Central memory CD4-positive, alpha-beta T cell (primary cell): ENCODE measurements around the gene SOS2.

Source experiments
- DNase-seq: peaks from one replicate; pipeline ENCODE4 v3.0.0; 2022

The SOS2 gene

DNA sequence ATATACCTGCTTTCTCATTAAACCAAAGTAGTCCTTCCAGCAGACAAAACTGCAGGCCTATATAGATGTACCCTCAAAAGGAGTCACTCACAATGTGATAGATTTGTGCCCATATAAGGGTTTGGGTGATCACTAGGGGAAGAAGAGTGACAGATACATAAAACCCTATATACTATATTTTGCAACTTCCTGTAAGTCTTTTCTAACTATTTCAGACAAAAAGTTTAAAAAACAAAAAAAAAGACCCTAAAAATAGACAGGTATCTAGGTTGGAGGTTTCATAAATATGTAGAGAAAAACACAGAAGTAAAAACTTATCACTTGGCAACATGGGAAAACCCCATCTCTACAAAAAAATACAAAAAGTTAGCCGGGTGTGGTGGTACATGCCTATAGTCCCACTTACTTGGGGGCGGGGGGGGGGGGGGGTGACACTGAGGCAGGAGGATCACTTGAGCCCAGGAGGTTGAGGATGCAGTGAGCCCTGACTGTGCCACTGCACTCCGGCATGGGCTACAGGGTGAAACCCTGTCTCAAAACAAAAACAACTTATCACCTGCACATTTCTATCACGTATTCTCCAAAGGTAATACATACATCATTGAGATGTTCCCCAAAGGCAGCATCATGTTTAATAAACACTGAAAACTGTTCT, 117.9 kb downstream of the SOS2 start:
- no peak for DNase-seq

DNA sequence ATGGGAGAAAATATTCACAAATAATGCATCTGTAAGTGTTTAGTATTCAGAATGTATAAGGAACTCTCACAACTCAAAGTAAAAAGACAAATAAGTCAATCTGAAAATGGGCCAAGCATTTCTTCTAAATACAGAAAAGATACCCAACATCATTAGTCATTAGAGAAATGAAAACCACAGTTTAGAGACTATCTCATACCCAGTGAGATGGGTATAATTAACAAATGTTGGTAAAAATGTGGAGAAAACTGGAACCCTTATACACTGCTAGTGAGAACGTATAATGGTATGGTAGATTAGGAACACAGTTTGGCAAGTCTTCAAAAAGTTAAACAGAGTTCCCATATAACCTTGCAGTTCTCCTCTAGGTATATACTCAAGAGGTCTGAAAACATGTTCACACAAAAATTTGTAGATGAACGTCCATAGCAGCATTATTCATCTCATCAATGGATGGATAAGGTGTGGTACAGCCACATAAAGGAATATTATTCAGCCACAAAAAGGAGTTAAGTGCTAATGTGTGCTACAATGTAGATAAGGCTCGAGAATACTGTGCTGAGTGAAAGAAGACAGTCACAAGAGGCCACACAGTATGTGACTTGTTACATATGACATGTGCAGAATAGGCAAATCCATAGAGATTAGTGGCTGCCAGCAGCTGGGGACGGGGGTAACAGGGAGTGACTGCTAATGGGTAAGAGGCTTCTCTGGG, 120.9 kb downstream of the SOS2 start:
- no peak for DNase-seq

DNA sequence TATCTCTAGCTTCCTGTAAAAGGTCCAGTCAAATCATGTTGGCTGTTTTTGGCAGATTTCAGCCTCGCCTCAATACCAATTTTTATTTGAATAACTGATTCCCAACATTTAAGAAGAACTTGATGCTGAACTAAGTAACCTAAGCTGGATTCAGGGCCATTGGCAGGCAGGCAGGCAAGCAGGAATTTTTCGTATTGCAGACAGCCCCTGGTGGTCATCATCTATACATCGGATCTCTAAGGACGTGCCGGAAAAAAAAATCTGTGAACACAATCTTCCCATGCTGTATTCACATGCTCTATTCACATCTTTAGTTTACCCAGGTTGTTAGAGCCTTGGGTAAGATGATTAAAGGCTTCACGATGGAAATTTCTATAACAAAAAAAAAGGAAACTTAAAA, 122.0 kb downstream of the SOS2 start:
- DNase-seq: no peak

DNA sequence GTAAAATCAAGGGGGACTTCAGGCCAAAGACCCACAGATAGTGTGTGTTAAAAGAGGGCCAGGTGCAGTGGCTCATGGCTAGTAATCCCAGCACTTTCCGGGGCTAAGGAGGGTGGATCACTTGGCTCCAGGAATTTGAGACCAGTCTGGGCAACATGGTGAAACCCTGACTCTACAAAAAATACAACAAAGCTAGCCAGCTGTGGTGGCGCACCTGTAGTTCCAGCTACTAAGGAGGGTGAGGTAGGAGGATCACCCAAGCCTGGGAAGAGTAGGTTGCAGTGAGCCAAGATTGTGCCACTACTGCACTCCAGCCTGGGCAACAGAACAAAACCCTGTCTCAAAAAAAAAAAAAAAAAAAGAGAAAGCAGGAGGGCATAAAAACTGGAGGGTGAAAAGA, 123.5 kb downstream of the SOS2 start:
- DNase-seq: no peak

DNA sequence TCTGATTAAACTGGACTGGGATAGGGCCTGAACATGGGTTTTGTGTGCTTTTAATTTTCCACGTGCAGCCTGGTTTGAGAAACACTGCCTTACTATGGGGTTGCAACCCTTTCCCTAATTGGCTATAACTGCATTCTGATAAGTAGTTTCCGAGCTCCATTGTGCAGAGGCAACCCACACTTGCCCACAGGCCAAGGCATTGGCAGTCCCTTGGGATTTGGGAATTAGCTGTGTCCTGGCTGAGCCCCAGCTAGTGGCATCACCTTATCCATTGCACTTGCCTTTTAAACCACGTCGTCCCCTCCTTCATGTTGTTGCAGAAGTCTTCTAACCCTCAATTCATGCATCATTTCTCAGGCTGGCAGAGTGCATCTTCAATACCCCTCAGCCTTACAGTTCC, 125.2 kb downstream of the SOS2 start:
- no peak for DNase-seq

DNA sequence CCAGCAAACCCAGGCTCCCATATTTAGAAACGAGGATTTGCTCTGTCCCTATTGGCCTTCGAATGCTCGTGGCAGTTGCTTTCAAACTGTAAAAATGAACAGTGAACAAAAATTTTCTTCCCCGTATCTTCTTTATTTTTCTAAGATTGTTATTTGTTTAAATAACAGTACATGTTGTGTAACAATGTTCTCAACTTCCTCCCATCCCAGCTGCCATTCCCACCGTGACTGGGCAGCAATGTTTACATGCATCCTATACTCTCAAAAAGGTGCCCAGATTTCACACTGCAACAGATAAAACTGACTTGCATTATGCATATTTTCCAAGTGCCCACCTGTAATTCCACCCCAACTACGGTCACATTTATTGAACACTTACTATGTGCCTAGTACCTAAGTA, 127.8 kb downstream of the SOS2 start:
- DNase-seq: no peak

DNA sequence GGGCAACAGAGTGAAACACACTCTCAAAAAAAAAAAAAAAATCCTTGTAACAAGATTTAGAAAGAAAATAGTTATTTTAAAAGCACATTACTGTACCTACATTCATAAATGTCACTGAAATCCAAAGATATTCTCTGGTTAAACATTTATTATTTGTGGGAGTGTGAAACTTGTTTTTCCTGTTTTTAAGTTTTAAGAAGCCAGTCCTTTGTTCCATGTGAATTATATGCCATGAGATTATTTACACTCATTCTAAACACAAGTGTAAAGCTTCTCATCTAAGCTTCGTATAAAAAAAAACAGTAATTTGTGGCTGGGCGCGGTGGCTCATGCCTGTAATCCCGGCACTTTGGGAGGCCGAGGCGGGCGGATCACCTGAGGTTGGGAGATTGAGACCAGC, 130.0 kb downstream of the SOS2 start:
- DNase-seq: no peak

DNA sequence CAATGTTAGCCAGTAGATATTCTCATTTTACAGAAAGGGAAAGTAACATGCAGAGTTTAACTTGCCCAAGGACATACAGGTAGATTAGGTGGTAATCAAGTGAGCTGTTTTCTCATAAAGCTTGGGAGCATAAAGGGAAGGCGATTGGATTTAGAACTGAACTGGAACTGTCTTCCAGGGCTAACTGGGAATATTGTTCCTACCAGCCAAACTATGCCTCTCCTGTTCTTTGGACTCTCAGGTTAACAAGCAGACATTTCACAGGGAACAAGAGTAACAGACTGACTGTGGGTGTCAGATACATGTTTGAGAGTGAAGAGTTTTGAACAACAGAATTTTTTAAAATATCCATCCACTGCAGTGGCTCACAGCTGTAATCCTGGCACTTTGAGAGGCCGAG, 130.6 kb downstream of the SOS2 start:
- no peak for DNase-seq

DNA sequence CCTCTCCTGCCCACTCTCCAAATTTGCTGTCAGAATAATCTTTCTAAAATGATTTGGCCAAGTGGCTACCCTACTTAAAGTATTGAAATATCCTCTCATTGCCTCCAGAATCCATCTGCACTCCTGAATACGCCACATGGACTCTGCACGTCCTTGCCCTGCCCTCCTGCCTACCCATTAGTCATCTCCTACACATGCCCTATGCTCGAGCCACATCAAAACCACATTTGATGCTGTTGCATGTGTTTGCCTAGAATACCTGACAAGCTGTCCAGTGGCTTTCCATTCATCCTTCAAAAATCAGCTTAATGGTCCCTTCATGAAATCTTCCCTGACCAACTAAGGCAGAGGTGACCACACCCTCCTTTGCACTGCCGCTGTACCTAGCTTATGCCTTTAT, 132.0 kb downstream of the SOS2 start:
- no peak for DNase-seq

DNA sequence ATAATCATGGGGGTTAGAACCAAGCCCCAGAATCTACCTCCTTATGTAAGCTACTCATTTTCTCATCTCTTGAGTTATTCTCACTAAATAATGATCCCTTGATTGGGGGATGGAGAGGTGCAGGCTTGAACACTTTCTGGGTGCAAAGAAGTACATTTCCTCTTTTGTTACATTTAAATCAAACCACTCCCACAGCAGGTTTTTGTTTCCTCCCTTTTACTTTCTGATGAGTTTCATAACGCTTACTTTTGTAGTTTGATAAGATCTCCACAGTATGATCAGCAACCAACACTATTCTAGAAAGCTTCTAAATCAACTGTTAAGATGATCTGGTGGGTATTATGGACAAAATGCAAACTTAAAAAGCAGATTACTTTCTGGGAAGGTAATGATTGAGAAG, 135.5 kb downstream of the SOS2 start:
- DNase-seq: peak; percentile 58

DNA sequence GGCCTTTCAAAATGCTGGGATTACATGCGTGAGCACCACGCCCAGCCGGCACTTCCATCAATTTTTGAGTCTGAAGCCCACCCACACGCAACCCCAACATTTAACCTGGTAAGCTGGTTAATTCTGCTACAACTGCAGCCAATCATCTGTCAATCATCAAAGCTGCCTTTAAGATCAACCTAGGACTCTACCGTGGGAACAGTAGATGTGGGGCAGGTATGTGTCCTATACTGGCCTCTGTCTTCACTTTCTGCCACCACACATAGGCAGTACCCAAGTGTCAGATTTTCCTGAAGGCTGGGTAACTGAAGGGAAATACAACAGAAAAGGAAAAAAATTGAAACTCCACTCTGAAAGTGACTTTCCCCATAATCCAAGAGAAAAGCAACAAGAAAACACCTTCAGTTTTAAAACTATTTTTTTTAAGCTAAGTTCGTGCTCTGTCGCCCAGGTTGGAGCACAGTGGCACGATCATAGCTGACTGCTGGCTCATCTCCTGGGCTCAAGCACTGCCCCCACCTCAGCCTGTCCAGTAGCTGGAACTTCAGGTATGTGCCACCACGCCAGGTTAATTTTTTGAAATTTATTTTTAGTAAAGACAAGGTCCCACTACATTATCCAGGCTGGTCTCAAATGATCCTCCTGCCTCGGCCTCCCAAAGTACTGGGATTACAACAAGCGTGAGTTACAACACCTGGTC, 137.2 kb downstream of the SOS2 start:
- DNase-seq: no peak

DNA sequence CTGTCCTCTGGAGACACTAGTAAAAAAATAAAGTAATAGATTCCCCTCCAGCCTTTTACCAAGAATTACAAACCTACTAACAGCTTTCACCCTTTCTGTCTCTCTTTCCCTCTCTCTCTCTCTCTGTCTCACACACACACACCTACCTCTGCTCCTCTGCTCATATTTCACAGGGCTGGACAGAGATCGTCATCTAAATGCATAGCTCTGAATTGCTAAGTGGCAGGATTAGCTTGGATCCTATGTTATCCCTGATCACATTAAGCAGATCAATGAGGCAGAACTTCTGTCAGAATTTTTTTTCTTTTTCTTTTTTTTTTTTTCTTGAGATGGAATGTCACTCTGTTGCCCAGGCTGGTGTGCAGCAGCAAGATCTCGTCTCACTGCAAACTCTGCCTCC, 137.9 kb downstream of the SOS2 start:
- DNase-seq: no peak

DNA sequence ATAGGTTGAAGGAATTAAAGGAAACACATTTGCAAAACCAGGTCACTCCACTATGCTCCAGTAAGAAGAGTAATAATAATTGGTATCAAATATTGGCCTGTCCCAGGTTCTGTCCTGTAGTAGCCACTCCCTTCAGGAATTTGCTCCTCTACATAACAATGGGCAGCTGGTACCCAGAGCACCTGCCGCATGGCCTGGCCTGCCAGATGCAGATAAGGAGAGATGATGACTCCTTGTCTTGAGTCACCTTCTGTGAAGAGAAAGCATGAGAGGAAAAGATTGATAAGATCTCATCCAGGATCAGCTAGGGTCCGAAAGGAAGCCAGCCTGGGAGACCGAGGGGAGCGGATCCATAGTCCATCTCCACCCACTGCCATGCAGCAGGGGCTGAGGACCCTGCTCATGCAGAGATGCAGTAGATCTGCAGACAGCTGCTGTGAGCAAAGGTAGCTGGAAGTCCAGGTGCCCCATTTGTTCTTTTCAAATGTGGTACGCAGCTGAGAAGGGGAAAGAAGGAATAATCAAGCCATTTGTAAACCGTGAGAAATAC, 139.3 kb downstream of the SOS2 start:
- DNase-seq: no peak

DNA sequence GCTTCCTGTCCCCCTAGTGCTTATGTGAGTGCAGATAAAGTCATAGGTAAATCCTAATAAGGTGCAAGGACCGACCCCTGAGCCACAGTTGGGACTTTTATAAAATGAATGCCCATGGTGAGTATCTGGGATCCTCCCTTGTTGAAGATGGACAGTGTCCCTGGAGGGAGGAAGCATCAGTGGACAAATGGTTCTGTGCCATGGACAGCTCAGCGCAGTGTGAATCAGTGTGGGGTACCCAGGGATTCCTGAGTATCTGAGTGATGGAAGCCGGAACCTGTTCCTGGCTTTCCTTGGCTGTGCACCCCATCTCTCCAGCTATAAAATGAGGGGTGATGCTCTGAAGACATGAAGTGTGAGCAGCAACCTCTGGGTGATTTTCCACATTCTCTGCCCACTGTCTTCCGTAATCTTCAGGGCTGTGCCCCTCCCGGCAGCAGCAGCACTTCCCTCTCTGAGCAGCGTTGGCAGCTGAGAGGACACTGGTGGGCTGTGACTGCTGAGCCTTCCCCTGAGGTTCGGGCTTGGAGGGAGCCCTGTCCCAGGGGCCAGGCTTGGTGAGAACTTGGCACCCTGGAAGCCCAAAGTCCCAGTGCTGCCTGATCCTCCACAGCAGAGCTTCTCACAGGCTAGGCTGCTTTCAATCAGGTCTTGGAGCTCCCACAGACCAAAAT, 140.0 kb downstream of the SOS2 start:
- no peak for DNase-seq

DNA sequence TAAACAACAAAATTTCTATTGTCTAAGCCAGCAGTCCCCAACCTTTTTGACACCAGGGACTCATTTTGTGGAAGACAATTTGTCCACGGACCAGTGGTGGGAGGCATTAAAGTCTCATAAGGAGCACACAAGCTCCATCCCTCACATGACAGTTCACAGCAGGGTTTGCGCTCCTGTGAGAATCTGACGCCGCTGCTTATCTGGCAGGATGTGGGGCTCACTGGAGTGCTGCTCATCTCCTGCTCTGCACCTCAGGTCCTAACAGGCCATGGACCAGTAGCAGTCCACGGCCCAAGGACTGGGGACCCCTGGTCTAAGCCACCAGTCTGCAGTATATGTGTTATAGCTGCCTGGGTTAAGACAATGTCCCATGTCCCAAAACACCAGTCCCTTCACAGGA, 142.2 kb downstream of the SOS2 start:
- DNase-seq: peak; percentile 15

DNA sequence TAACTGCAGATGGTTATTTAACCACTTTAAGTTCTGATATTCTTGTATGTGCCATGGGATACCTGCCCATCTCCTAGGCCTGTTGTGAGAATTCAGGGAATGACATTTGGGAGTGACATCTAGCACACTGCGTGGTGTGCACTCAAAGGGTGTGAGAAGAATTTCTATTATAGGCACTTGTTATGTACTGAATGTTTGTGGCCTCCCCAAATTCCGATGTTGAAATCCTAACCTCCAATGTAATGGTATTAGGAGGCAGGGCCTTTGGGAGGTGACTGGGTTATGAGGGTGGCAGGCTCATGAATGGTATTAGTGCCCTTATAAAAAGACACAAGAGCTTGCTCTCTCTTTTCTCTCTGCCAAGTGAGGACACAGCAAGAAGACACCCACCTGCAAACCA, 142.6 kb downstream of the SOS2 start:
- DNase-seq: no peak

DNA sequence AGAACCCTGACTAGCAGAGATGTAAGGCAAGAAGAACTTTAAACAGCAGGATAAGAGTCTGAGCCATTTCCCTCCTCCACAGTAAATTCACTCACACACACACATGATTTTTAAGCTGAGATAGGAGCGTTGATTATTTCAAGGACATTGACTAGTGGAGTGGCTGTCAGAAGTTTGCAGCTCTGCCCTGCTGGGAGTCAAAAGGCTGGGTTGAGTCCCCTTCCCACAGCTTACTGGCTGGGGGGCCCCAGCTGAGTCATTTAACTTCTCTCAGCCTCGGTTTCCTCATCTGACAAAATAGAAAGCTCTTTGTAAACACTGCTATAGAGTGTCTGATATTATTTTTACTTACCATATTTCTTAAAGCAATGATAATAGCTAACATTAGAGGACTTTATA, 143.3 kb downstream of the SOS2 start:
- DNase-seq: no peak

DNA sequence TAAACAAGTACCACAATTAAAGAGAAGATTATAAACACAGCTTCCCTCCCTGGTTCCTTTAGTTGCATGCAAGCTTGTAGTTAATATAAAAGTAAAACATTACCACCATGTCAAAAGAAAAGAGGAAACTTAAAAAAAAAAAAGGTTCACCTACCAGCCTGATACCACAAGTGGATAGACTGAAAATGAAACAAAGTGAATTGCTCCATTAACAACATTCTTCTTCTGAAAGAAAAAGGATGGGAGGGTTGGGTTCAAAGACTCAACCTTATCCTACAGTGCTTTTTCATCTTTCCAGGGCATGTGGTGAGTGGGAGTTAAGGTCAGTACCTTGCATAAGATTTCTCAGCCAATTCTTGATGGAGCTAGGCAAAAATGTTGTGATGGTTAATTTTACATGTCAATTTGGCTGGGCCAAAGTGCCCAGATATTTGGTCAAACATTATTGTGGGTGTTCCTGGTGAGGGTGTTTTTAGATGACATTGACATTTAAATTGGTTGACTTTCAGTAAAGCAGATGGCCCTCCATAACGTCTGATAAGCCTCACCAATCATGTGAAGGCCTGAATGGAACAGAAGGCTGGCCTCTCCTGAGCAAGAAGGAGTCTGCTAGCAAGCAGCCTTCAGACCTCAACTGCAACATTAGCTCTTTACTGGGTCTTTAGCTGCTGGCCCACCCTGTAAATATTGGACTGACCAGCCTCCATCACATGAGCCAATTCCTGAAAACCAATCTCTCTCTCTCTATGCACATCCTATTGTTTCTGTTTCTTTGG, 143.8 kb downstream of the SOS2 start:
- peak; percentile 60 for DNase-seq

DNA sequence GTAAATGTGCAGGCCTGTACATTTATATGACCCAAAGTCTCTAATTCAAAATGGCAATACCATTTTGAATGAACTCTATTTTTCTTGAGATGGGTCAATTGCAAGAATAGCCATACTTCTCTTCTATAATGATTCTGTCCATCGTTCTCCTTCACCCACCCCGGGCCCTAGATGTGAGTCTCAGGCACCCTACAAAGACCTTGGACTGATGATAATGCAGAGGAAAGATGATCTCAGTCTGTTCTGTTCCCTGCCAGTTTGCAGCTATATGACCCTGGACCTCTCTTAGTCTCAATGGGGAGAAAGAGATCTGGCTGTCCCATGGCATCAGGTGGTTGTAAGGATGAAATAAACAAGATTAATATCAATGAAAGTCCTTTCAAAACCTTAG, 145.1 kb downstream of the SOS2 start:
- DNase-seq: no peak

DNA sequence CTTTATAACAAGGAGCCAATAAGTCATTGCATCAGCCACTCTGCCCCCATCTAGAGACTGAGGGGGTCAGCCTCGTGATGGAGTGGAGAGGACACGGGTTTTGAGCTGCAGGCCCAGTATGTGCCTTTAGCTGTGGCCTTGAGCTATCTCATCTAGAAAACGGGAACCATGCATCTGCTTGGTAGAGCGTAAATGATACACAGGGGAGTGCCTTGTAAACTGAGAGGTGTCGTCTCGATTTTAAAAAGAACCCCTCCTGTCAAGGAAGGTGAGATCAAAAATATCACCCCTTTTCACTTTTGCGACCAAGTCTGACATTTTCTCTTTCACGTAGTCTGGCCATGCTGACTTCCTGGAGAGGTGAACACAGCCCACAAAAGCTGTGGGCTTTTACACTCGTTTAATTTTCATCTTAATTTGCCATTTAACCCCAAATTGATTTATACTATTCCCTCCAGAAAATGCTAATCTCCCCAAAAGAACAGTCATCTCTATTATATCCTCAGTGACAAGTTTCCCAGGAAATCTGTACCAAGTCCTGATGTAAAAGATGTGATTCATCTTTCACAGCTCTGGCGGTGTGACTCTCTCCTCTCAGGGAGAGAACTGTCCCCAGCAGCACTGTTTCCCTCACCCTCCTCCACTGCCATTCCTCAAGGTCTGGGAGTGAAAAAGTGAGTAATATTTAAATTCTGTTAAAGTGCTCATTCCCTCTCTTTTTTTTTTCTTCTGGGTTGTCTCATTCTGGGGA, 145.6 kb downstream of the SOS2 start:
- DNase-seq: peak; percentile 22

DNA sequence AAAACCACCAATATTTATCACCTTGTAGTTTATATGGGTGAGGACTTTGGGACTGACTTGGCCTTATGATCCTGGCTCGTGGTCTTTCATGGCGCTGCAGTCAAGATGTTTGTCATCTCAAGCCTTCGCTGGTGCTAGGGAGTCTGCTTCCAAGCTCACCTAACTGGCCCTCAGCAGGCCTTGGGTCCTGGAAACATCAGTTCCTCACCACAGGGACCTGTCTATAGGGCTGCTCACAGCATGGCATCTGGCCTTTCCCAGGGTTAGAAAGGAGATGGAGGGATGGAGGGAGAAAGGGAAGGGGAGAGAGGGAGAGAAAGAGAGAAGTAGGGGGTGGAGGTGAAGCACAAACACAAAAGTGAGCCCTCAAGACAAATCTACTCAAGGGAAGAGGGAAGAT, 146.7 kb downstream of the SOS2 start:
- DNase-seq: no peak
